HEK293 (cell line): ENCODE results near the gene C9orf152.

Experiments used
- CTCF ChIA-PET: fragments of 350-600 bp; formaldehyde crosslinking; extraction: SDS; loops from one replicate; lab custom pipeline; 2021; ENCODE audit warnings: antibody characterized with exemption; lab: Yijun Ruan, JAX
- POLR2A ChIA-PET: fragments of 300-600 bp; formaldehyde crosslinking; extraction: SDS; loops from one replicate; lab custom pipeline; 2020; ENCODE audit warnings: antibody characterized with exemption, inconsistent platforms; lab: Yijun Ruan, JAX
- H3K27ac ChIP-seq: fragments of 200-500 bp; sonication (Bioruptor generic); 2 replicates; pipeline ENCODE4 v1.5.1; 2014; ENCODE audit warnings: low read depth, low read length, control low read depth, inconsistent platforms; ENCODE audit errors: extremely low read depth
- H3K36me3 ChIP-seq, 2 experiments: fragments of 200-500 bp in 1 of 2; sonication (Bioruptor generic) in 1 of 2; 1 replicate in 1 of 2; 2 replicates in 1 of 2; pipeline ENCODE4 v1.5.1; 2014 to 2017; ENCODE audit warnings: inconsistent platforms in 2 of 2, low read length in 2 of 2; ENCODE audit not compliant: control insufficient read depth in 2 of 2, insufficient read depth in 1 of 2
- H3K4me1 ChIP-seq: fragments of 200-500 bp; sonication (Bioruptor generic); 2 replicates; pipeline ENCODE4 v1.5.1; 2014; ENCODE audit warnings: mild to moderate bottlenecking, low read length, inconsistent platforms; ENCODE audit not compliant: control insufficient read depth, insufficient read depth
- H3K4me3 ChIP-seq: 2 replicates; pipeline ENCODE4 v1.5.1; 2011; ENCODE audit warnings: low read depth, mild to moderate bottlenecking, control low read depth, low read length, moderate library complexity
- H3K9me3 ChIP-seq: fragments of 200-500 bp; sonication (Bioruptor generic); 2 replicates; pipeline ENCODE4 v1.5.1; 2014; ENCODE audit warnings: low read depth, low read length, inconsistent platforms; ENCODE audit not compliant: control insufficient read depth, insufficient read depth
- HOXD13 ChIP-seq: sonication (generic); formaldehyde crosslinking; IDR thresholded peaks from 2 replicates; pipeline ENCODE4 v1.8.0; 2022; ENCODE audit warnings: missing genetic modification reagents, borderline replicate concordance
- KLF16 ChIP-seq: fragments of 450-650 bp; formaldehyde crosslinking; IDR thresholded peaks from 2 replicates; pipeline ENCODE4 v1.5.1; 2017; ENCODE audit warnings: missing biosample characterization, missing genetic modification characterization
- OSR2 ChIP-seq: fragments of 450-650 bp; formaldehyde crosslinking; IDR thresholded peaks from 2 replicates; pipeline ENCODE4 v1.5.1; 2016; ENCODE audit warnings: missing biosample characterization, missing genetic modification characterization
- ZNF146 ChIP-seq: fragments of 450-650 bp; formaldehyde crosslinking; IDR thresholded peaks from 2 replicates; pipeline ENCODE4 v1.5.1; 2016; ENCODE audit warnings: missing biosample characterization, missing genetic modification characterization
- ZNF221 ChIP-seq: fragments of 450-650 bp; formaldehyde crosslinking; IDR thresholded peaks from 2 replicates; pipeline ENCODE4 v1.5.1; 2017; ENCODE audit warnings: missing biosample characterization, missing genetic modification characterization, borderline replicate concordance
- ZNF302 ChIP-seq: fragments of 450-650 bp; formaldehyde crosslinking; IDR thresholded peaks from 2 replicates; pipeline ENCODE4 v1.5.1; 2016; ENCODE audit warnings: missing biosample characterization, missing genetic modification characterization, low read depth
- ZNF549 ChIP-seq: fragments of 450-650 bp; IDR thresholded peaks from 2 replicates; pipeline ENCODE4 v1.5.1; 2018; ENCODE audit warnings: missing biosample characterization, missing genetic modification characterization, mild to moderate bottlenecking, inconsistent platforms, moderate library complexity
- ZNF654 ChIP-seq: fragments of 450-650 bp; formaldehyde crosslinking; IDR thresholded peaks from 2 replicates; pipeline ENCODE4 v1.5.1; 2016; ENCODE audit warnings: low read depth, missing biosample characterization, missing genetic modification characterization
- ZNF664 ChIP-seq: fragments of 450-650 bp; formaldehyde crosslinking; IDR thresholded peaks from 2 replicates; pipeline ENCODE4 v1.5.1; 2016; ENCODE audit warnings: missing biosample characterization, missing genetic modification characterization
- ZNF701 ChIP-seq: fragments of 450-650 bp; formaldehyde crosslinking; IDR thresholded peaks from 2 replicates; pipeline ENCODE4 v1.5.1; 2016; ENCODE audit warnings: missing biosample characterization, missing genetic modification characterization
- ZNF76 ChIP-seq: fragments of 450-650 bp; formaldehyde crosslinking; IDR thresholded peaks from 2 replicates; pipeline ENCODE4; 2016; ENCODE audit warnings: low read depth, missing biosample characterization, missing genetic modification characterization, borderline replicate concordance
- ZNF837 ChIP-seq: fragments of 450-650 bp; formaldehyde crosslinking; IDR thresholded peaks from 2 replicates; pipeline ENCODE4 v1.5.1; 2016; ENCODE audit warnings: missing biosample characterization, missing genetic modification characterization
- ZXDB ChIP-seq: fragments of 450-650 bp; formaldehyde crosslinking; IDR thresholded peaks from 2 replicates; pipeline ENCODE4 v1.5.1; 2016; ENCODE audit warnings: missing biosample characterization, missing genetic modification characterization
- TF ChIP-seq, protein P1 (sequence below): fragments of 450-650 bp; formaldehyde crosslinking; IDR thresholded peaks from 2 replicates; pipeline ENCODE4 v1.5.1; 2016; ENCODE audit warnings: missing biosample characterization, missing genetic modification characterization
- TF ChIP-seq, protein P2 (sequence below): fragments of 450-650 bp; formaldehyde crosslinking; IDR thresholded peaks from 2 replicates; pipeline ENCODE4 v1.5.1; 2016; ENCODE audit warnings: missing biosample characterization, missing genetic modification characterization
- TF ChIP-seq, protein P3 (sequence below): fragments of 450-650 bp; formaldehyde crosslinking; IDR thresholded peaks from 2 replicates; pipeline ENCODE4 v1.5.1; 2016; ENCODE audit warnings: missing biosample characterization, missing genetic modification characterization, borderline replicate concordance

The C9orf152 gene

DNA sequence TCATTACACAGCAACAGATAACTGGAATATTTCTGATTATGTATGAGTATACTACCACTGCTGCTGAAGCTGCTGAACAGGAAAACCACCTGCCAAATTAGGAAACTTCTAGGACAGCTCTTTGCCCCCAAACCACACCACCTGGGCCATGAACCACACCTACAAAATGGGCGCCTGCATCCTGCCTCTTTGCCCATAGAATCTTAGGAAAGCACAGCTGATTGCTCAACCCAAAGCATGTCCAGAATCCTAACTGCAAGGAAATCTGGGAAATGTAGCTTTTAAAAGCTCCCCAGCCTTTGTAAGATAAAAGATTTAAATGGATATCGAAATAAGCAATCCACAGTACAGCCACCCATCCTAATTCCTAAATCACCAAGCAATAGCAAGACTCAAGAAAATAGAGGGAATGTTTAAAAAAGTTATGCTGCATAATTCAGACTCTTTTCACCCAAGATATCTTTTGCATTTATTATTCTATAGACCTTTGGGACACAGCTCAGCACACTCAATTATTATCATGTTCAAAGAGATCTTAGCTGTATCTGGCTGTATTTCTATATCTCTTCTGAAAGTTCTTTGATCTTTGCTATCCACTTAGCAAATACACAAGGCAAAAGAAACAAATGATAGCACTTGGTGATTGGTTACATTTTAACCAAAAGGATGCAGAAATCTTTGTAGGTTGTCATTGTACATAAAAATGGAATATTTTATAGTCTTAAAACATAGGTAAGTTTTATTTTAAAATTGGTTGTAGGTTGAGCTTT lies 6.8 kb upstream of the C9orf152 start:
- H3K4me1 ChIP-seq = no peaks in the 10 kb centered on the region
- ChIA-PET POLR2A (interaction anchor here (1.0 kb wide), 1 partner anchor 42 kb away, joined by 8 read pairs; the partner anchor contains the start of gene TXN), CTCF (interaction anchor here (0.8 to 8.1 kb wide), 3 partner anchors 29 to 409 kb away, joined by 6 to 112 read pairs (median 7); no protein-coding TSS in a partner anchor)
- no peak overlapping the region for H3K4me3 ChIP-seq
- H3K36me3 ChIP-seq = no peaks in the 10 kb centered on the region
- TF ChIP-seq, protein P1, sequence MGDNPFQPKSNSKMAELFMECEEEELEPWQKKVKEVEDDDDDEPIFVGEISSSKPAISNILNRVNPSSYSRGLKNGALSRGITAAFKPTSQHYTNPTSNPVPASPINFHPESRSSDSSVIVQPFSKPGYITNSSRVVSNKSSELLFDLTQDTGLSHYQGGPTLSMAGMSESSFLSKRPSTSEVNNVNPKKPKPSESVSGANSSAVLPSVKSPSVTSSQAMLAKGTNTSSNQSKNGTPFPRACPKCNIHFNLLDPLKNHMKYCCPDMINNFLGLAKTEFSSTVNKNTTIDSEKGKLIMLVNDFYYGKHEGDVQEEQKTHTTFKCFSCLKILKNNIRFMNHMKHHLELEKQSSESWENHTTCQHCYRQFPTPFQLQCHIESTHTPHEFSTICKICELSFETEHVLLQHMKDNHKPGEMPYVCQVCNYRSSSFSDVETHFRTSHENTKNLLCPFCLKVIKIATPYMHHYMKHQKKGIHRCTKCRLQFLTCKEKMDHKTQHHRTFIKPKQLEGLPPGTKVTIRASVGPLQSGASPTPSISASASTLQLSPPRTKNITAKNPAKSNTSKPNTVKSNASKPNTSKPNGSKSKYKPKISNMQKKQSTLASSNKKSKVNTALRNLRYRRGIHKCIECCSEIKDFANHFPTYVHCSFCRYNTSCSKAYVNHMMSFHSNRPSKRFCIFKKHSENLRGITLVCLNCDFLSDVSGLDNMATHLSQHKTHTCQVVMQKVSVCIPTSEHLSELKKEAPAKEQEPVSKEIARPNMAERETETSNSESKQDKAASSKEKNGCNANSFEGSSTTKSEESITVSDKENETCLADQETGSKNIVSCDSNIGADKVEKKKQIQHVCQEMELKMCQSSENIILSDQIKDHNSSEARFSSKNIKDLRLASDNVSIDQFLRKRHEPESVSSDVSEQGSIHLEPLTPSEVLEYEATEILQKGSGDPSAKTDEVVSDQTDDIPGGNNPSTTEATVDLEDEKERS (tag by site-specific recombination) = no peak
- no peak for TF ChIP-seq ZNF549 (tag by site-specific recombination)
- TF ChIP-seq, protein P2, sequence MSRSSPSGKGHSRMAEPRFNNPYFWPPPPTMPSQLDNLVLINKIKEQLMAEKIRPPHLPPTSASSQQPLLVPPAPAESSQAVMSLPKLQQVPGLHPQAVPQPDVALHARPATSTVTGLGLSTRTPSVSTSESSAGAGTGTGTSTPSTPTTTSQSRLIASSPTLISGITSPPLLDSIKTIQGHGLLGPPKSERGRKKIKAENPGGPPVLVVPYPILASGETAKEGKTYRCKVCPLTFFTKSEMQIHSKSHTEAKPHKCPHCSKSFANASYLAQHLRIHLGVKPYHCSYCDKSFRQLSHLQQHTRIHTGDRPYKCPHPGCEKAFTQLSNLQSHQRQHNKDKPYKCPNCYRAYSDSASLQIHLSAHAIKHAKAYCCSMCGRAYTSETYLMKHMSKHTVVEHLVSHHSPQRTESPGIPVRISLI (tag by site-specific recombination) = no peak
- no peak for TF ChIP-seq HOXD13 (CRISPR knock-in tag)
- no peak for TF ChIP-seq ZNF654 (tag by site-specific recombination)
- no peak for TF ChIP-seq ZNF146
- TF ChIP-seq ZNF701 (tag by site-specific recombination) = no peak
- no peak for TF ChIP-seq OSR2 (tag by site-specific recombination)
- TF ChIP-seq ZNF664 (tag by site-specific recombination) = no peak
- no peak for TF ChIP-seq KLF16 (tag by site-specific recombination)
- TF ChIP-seq ZXDB (tag by site-specific recombination) = no peak
- TF ChIP-seq ZNF837 = no peak
- no peak for TF ChIP-seq ZNF221 (tag by site-specific recombination)
- TF ChIP-seq, protein P3, sequence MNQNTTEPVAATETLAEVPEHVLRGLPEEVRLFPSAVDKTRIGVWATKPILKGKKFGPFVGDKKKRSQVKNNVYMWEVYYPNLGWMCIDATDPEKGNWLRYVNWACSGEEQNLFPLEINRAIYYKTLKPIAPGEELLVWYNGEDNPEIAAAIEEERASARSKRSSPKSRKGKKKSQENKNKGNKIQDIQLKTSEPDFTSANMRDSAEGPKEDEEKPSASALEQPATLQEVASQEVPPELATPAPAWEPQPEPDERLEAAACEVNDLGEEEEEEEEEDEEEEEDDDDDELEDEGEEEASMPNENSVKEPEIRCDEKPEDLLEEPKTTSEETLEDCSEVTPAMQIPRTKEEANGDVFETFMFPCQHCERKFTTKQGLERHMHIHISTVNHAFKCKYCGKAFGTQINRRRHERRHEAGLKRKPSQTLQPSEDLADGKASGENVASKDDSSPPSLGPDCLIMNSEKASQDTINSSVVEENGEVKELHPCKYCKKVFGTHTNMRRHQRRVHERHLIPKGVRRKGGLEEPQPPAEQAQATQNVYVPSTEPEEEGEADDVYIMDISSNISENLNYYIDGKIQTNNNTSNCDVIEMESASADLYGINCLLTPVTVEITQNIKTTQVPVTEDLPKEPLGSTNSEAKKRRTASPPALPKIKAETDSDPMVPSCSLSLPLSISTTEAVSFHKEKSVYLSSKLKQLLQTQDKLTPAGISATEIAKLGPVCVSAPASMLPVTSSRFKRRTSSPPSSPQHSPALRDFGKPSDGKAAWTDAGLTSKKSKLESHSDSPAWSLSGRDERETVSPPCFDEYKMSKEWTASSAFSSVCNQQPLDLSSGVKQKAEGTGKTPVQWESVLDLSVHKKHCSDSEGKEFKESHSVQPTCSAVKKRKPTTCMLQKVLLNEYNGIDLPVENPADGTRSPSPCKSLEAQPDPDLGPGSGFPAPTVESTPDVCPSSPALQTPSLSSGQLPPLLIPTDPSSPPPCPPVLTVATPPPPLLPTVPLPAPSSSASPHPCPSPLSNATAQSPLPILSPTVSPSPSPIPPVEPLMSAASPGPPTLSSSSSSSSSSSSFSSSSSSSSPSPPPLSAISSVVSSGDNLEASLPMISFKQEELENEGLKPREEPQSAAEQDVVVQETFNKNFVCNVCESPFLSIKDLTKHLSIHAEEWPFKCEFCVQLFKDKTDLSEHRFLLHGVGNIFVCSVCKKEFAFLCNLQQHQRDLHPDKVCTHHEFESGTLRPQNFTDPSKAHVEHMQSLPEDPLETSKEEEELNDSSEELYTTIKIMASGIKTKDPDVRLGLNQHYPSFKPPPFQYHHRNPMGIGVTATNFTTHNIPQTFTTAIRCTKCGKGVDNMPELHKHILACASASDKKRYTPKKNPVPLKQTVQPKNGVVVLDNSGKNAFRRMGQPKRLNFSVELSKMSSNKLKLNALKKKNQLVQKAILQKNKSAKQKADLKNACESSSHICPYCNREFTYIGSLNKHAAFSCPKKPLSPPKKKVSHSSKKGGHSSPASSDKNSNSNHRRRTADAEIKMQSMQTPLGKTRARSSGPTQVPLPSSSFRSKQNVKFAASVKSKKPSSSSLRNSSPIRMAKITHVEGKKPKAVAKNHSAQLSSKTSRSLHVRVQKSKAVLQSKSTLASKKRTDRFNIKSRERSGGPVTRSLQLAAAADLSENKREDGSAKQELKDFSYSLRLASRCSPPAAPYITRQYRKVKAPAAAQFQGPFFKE (tag by site-specific recombination) = no peak
- TF ChIP-seq ZNF302 (tag by site-specific recombination) = no peak
- TF ChIP-seq ZNF76 (tag by site-specific recombination) = no peak
- H3K9me3 ChIP-seq = no peaks in the 10 kb centered on the region
- no peak overlapping the region for H3K27ac ChIP-seq
